ENCODE results near the gene DGLUCY. TPM values are rescaled to one million over a fixed set of nuclear protein-coding genes. Genes with fewer than 3 reads are reported as not detected.
"Not testable (repeated sequence)": the region's sequence is repeated elsewhere in the genome, so short reads cannot be mapped to it uniquely, and the experiment has no call there.

DGLUCY gene
- total RNA-seq, 4 donors from 2014 or later: 58.0 to 125 (median 103) TPM

GRCh38 chr14:91075553-91075952 is 38.3 kb upstream of the DGLUCY start:
- Histone ChIP-seq H3K36me3 (no peaks in the 10 kb centered on the region), H3K4me3 (replicated peaks in 1 of 3) (no peak overlapping the region), H3K4me1 (no peaks in the 10 kb centered on the region), H3K27me3 (no peaks in the 10 kb centered on the region), H3K27ac (no peak overlapping the region), H3K9me3 (no peaks in the 10 kb centered on the region)
- intact Hi-C loops (cut with DNase I): no loop called here
- no peak for DNase-seq
- WGBS, 2 donors: 92% methylated on average over 5 of the region's 5 CpGs
- no peak for TF ChIP-seq POLR2A (IDR thresholded peaks at IDR 0.05)
- TF ChIP-seq CTCF (IDR thresholded peaks at IDR 0.05): no peak

DNA sequence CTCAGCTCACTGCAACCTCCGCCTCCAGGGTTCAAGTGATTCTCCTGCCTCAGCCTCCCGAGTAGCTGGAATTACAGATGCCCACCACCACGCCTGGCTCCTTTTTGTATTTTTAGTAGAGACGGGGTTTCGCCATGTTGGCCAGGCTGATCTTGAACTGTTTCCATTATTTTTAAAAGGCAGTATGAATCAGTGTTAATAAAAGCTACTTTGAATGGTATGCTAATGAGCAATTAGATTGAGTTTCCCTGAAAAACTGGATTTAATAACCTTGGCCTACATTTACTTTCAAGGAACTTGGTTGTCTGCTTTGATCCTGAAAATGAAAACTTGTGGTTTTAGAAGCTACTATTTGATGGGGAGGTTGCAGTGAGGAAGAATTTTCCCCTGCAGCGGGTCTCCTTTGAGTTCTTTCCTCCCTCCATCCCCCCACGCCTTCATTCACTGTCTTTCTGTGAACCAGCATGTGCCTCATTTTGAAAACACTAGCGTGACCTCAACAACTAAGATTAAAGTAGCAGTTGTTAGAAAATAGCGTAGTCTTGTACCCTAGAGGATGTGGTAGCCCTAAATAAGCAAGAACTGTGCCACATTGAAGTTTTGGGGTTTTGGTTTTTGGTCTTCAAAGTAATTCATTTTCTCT is 35.7 kb upstream of the DGLUCY start:
- WGBS, 2 donors: 94 to 95% methylated on average over 9 of the region's 9 CpGs
- H3K4me3 ChIP-seq (replicated peaks in 1 of 3): no peak overlapping the region

DNA sequence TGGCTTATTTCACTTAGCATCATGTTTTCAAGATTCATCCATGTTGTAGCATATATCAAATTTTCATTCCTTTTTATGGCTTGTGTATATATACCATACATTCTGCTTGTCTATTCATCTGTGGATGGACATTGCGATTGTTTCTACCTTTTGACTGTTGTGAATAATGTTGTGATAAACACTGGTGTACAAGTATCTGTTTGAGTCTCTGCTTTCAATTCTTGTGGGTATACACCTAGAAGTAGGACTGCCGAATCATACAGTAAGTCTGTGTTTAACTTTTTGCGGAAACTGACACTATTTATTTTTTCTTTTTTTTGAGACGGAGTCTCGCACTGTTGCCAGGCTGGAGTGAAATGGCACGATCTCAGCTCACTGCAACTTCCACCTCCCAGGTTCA is 33.8 kb upstream of the DGLUCY start:
- Histone ChIP-seq H3K4me3 (replicated peaks in 1 of 3) (no peak overlapping the region), H3K36me3 (no peaks in the 10 kb centered on the region), H3K9me3 (no peaks in the 10 kb centered on the region), H3K4me1 (no peaks in the 10 kb centered on the region), H3K27me3 (no peaks in the 10 kb centered on the region), H3K27ac (no peak overlapping the region)
- no peak for TF ChIP-seq CTCF (IDR thresholded peaks at IDR 0.05)
- no peak for TF ChIP-seq POLR2A (IDR thresholded peaks at IDR 0.05)
- intact Hi-C loops (cut with DNase I): no loop called here
- no peak for DNase-seq
- 94 to 97% methylated on average over 6 of the region's 6 CpGs for WGBS, 2 donors

More for the DNA sequence above, 35.7 kb upstream of the DGLUCY start:
- intact Hi-C loops (cut with DNase I): no loop called here
- no peaks in the 10 kb centered on the region for H3K9me3 ChIP-seq
- no peaks in the 10 kb centered on the region for H3K36me3 ChIP-seq
- TF ChIP-seq CTCF (IDR thresholded peaks at IDR 0.05): no peak
- TF ChIP-seq POLR2A (IDR thresholded peaks at IDR 0.05): no peak
- no peak for DNase-seq
- no peaks in the 10 kb centered on the region for H3K27me3 ChIP-seq
- H3K4me1 ChIP-seq: no peaks in the 10 kb centered on the region
- H3K27ac ChIP-seq: no peak overlapping the region

DNA sequence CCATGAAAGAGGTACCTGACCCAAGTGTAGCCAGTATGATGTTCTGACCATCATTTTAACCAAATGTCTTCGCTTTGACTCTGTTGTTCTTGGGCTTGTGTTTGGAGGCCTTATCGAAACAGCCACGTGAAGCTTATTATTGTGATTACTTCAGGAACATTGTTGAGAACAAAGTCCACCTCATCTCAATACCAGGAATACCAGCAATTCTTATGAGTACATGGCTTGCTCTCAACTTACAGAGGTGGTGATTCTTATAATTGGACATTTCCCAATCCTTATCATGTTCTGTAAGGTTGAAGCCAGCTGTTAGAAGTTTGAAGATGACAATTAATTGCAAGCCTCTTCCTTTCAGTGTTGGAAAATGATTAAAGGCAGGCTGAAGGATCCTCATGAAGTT is 31.6 kb upstream of the DGLUCY start:
- intact Hi-C loops (cut with DNase I): no loop called here
- WGBS, 2 donors: 95% methylated on average over 3 of the region's 3 CpGs
- Histone ChIP-seq H3K36me3 (no peaks in the 10 kb centered on the region), H3K4me1 (no peaks in the 10 kb centered on the region), H3K27me3 (no peaks in the 10 kb centered on the region), H3K9me3 (no peaks in the 10 kb centered on the region), H3K4me3 (replicated peaks in 1 of 3) (no peak overlapping the region), H3K27ac (no peak overlapping the region)
- no peak for DNase-seq
- TF ChIP-seq POLR2A (IDR thresholded peaks at IDR 0.05): no peak
- TF ChIP-seq CTCF (IDR thresholded peaks at IDR 0.05): no peak

DNA sequence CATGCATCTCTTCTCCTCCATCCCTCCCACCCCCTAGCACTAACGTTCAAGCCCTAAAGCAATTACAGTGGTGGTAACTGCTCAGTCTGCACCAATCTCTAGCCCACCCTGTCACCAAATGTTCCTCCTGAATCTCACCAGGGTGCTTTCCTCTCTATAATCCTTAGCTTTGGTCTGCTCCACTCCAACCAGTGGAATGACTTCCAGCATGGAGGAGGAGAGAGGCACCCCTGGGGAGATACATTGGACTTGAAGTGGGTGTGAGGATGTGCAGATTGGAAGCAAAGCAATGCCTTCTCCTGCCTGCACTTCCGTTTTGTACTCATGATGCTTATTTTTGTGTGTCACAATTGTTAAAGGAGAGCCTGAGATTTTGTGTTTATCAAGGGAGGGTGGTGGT is 29.4 kb upstream of the DGLUCY start:
- DNase-seq: no peak
- intact Hi-C loops (cut with DNase I): no loop called here
- H3K4me3 ChIP-seq (replicated peaks in 1 of 3): no peak overlapping the region
- H3K36me3 ChIP-seq: no peaks in the 10 kb centered on the region
- 79 to 82% methylated on average over 2 of the region's 2 CpGs for WGBS, 2 donors
- H3K27me3 ChIP-seq: no peaks in the 10 kb centered on the region
- no peaks in the 10 kb centered on the region for H3K9me3 ChIP-seq
- TF ChIP-seq POLR2A (IDR thresholded peaks at IDR 0.05) (no peak), CTCF (IDR thresholded peaks at IDR 0.05) (no peak)
- no peaks in the 10 kb centered on the region for H3K4me1 ChIP-seq
- no peak overlapping the region for H3K27ac ChIP-seq

DNA sequence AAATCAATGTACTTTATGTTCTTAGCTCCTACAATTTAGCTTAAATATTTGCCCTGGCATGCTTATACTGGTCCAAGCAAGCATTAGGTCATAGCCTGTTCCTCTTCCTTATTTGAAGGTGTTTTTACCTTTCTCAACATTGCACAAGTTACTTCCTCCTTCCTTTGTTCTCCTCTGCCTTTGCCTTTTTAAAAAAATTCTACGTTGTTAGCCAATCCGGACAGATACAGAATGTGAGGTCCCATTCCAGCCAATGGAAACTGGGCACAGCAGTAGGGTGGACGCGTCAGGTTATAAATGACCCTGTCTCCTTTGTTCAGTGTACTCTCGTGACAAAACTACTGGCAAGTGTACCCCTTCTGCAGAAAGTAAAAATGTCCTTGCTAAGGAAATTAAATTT is 26.4 kb upstream of the DGLUCY start:
- H3K9me3 ChIP-seq; H3K27me3 ChIP-seq; H3K27ac ChIP-seq; intact Hi-C loops (cut with DNase I); H3K4me1 ChIP-seq; H3K36me3 ChIP-seq; DNase-seq; H3K4me3 ChIP-seq (replicated peaks in 1 of 3): not testable (repeated sequence)
- WGBS, 2 donors: 85 to 87% methylated on average over 5 of the region's 5 CpGs
